CD4-positive, alpha-beta T cell treated with Interleukin-10 for 1 hour (primary cell): ENCODE data around the gene CEND1.
"Not testable (repeated sequence)": the region's sequence is repeated elsewhere in the genome, so short reads cannot be mapped to it uniquely, and the experiment has no call there.

Experiments used
- DNase-seq: peaks from one replicate; pipeline ENCODE4 v3.0.0-alpha.2; 2020

The CEND1 gene

GRCh38 chr11:763073-763463 is 26.8 kb downstream of the CEND1 start:
- no peak for DNase-seq

GRCh38 chr11:762421-763072 is 27.3 kb downstream of the CEND1 start:
- DNase-seq, result no peak

- no peak for DNase-seq
These were observed 28.3 kb downstream of the CEND1 start for GRCh38 chr11:761526-762108.

DNA sequence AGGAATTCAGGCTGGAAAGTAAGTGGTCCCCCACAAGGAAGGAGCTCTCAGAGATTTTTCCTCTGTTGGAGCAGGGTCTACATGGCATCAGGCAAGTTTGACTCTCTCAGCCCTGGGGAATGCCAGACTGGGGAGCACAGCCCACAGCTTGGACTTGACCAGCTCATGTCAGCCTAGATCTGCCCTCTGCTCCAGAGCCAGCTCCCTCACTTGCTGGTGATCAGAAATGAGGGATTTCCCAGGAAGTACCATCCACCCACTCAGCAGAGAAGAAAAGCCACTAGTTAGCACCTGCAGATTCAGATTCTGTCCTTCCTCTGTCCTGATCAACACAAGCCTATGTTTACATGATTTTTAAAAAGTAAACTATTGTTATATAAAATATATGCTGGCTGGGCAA is 29.7 kb downstream of the CEND1 start:
- no peak for DNase-seq

GRCh38 chr11:749731-750130 is 40.2 kb downstream of the CEND1 start:
- DNase-seq, result no peak

- no peak for DNase-seq
These were observed 41.9 kb downstream of the CEND1 start for GRCh38 chr11:748007-748359.

DNA sequence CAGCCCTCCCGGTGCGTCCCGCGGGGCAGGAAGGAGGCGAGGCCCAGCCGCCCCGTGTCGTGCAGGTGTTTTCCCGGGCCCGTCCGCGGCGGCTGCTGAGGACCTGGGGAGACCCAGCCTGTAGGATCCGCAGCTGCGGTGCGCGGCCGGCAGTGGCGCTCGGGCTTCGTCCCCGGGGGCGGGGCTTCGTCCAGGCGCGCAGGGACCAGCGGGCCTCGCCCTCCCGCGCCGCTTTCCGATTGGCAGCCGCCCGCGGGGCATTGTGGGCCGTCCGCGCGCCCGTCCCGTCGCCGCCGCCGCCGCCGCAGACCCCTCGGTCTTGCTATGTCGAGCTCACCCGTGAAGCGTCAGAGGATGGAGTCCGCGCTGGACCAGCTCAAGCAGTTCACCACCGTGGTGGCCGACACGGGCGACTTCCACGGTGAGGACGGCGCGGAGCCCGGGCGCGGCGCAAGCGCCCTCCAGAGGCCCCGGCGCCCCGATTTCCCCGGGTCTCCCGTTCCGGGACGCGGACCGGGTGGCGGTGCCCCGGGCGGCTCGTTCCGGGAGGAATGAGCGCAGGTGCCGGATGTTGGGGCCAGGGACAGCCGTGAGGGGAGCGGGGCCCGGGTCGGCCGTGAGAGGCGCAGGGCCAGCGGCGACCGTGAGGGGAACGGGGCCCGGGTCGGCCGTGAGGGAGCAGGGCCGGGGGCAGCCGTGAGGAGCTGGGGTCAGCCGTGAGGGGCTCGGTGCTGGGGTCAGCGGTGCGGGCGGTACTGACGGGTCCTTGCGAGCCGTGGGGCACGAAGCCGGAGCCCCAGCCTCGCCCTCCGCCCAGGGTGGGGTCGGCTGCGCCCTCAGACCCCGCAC is 42.5 kb downstream of the CEND1 start, which contains the start of gene TALDO1:
TALDO1 (plus strand) TSS at position 307 of the 849 bp plus-strand sequence; CDS start at position 325, 18 bp downstream.
- peak; percentile 87 for DNase-seq

DNA sequence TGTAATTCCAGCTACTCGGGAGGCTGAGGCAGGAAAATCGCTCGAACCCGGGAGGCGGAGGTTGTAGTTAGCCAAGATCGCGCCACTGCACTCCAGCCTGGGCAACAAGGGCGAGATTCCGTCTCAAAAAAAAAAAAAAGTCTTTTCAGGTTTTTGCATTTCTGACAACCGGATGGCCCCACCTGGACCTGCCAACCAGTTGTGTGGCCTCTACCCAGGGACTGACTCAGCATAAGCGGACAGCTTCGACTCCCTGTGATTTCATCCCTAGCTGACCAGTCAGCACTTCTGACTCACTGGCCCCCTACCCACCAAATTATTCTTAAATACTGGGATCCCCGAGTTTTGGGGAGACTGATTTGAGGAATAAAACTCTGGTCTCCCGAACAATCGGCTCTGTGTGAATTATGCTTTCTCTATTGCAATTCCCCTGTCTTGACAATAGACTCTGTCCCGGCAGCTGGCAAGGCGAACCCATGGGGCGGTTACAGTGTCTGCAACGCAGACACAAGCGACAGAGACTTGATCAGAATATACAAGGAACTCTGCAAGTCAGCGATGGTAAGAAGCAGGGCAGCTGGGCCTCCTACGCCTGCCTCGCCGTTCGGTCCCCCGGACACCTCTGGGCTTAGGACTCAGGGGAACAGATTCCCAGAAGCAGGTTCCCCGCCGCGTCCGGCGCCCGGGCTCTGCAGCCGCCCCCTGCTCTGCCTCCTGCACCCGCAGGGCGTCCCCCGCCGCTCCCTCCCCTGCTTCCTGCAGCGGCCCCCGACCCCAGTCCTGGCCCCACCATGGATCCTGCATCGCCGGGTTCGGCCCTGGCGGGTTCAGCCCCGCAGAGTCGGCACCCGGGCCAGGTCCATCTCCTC is 43.4 kb downstream of the CEND1 start:
- no peak for DNase-seq

DNA sequence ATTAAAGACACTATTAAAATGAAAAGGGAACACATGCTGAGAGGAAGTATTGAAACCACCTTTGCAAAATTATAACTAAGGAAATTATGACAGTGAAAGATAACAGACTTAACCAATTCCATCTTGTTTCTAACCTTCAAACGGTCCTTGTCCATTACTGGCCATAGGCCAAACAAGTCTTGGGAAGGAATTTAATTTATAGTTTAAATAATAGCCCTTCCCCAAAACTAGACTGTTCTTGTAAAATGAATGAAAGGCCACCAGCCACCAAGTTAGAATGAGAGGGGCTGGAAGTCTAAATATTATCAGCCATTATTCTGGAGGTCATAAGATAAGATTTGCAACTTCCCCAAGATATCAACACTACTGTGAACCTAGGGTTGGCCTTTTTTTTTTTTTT is 44.5 kb downstream of the CEND1 start:
- no peak for DNase-seq

DNA sequence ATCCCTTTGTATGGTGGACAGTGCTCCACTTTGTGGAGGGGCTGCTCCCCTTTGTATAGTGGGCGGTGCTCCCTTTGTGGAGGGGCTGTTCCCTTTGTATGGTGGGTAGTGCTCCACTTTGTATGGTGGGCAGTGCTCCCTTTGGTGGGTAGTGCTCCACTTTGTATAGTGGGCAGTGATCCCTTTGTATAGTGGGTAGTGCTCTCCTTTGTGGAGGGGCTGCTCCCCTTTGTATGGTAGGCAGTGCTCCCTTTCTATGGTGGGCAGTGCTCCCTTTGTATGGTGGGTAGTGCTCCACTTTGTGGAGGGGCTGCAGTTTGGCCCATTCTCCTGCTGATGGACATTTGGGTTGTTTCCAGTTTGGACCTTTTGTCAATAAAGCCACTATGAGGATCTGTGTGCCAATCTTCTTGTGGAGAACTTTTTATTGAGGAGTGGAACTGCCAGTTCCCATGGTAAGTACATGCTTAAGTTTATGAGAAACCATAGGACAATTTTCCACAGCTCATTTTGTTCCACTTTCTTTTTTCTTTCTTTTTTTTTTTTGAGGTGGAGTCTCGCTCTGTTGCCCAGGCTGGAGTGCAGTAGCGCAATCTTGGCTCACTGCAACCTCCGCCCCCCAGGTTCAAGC is 47.2 kb downstream of the CEND1 start:
- no peak for DNase-seq

DNA sequence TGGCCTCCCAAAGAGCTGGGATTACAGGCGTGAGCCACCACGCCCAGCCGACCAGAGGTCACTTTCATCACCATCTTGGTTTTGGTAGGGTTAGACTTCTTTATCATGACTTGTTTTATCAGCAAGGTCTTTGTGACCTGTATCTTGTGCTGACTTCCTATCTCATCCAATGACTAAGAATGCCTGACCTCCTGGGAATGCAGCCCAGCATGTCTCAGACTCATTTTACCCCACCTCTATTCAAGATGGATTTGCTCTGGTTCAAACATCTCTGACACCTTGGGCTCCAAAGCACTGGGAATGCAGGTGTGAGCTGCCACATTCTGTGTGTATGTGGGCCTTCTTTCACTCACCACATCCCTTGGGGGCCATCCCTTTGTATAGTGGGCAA is 47.7 kb downstream of the CEND1 start:
- DNase-seq, result no peak

GRCh38 chr11:737899-738298 is 52.0 kb downstream of the CEND1 start:
- DNase-seq, result not testable (repeated sequence)

GRCh38 chr11:737366-737765 is 52.5 kb downstream of the CEND1 start:
- no peak for DNase-seq
